Upper lobe of left lung (tissue), 6 donors: Measurements from ENCODE around the gene SEC14L2. TPM values are rescaled to one million over a fixed set of nuclear protein-coding genes. Genes with fewer than 3 reads are reported as not detected.

Source experiments
- ATAC-seq, 2 donors: fragments of 200-7000 bp; cut with Tn5 transposase; one replicate each; pipeline ENCODE4 v1.9.1; 2022; ENCODE audit warnings: mild to moderate bottlenecking in 2 of 2, moderate library complexity in 2 of 2; ENCODE audit not compliant: low FRiP score in 2 of 2
- DNase-seq, 2 donors: peaks; one replicate each; pipeline ENCODE4 v3.0.0-alpha.2; 2019 to 2020
- H3K27ac ChIP-seq, 4 donors: fragments of 200-600 bp; sonication (generic); one replicate each; pipeline ENCODE4 v1.5.1; 2016 to 2019
- H3K27me3 ChIP-seq, 4 donors: fragments of 200-600 bp; sonication (generic); one replicate each; pipeline ENCODE4 v1.5.1; 2017 to 2019
- H3K36me3 ChIP-seq, 4 donors: fragments of 200-600 bp; sonication (generic); one replicate each; pipeline ENCODE4 v1.5.1; 2016 to 2019
- H3K4me1 ChIP-seq, 4 donors: fragments of 200-600 bp; sonication (generic); one replicate each; pipeline ENCODE4 v1.5.1; 2018 to 2019
- H3K4me3 ChIP-seq, 4 donors: fragments of 200-600 bp; sonication (generic); one replicate each; pipeline ENCODE4 v1.5.1; 2017 to 2019; ENCODE audit warnings: mild to moderate bottlenecking in 2 of 4, moderate library complexity in 1 of 4
- H3K9me3 ChIP-seq, 4 donors: fragments of 200-600 bp; sonication (generic); one replicate each; pipeline ENCODE4 v1.5.1; 2018 to 2019
- CTCF ChIP-seq, 6 experiments: fragments of 450-650 bp in 4 of 6; fragments of 200-600 bp in 2 of 6; sonication (generic) in 2 of 6; IDR thresholded peaks; one replicate each; pipeline ENCODE4 v1.5.1; 2016 to 2019; ENCODE audit warnings: antibody characterized with exemption in 6 of 6
- EP300 ChIP-seq, 4 donors: sonication (generic); formaldehyde crosslinking; IDR thresholded peaks; one replicate each; pipeline ENCODE4 v1.5.1; 2017; ENCODE audit warnings: antibody characterized with exemption in 4 of 4, control low read depth in 2 of 4
- POLR2A ChIP-seq, 4 donors: fragments of 450-650 bp; IDR thresholded peaks; one replicate each; pipeline ENCODE4 v1.5.1; 2016 to 2017; ENCODE audit warnings: antibody characterized with exemption in 4 of 4, mild to moderate bottlenecking in 2 of 4
- POLR2AphosphoS5 ChIP-seq, 2 donors: sonication (generic); formaldehyde crosslinking; IDR thresholded peaks; one replicate each; pipeline ENCODE4 v1.5.1; 2017; ENCODE audit warnings: antibody characterized with exemption in 2 of 2
- WGBS, 2 donors: methylation state at CpG; one replicate each; pipeline ENCODE4 v1.1.5; 2017 to 2018; 5-methylcytosine and 5-hydroxymethylcytosine counted together
- small RNA-seq, 4 donors: library from RNA; depleted of rRNA; stranded (forward); fragments of <200 nt; gene quantifications; one replicate each; pipeline ENCODE3, GENCODE V24; 2016
- total RNA-seq, 6 donors: library from RNA; depleted of rRNA in 4 of 6; stranded (reverse); fragments of >200 nt in 4 of 6; gene quantifications; one replicate each; pipeline versions ENCODE4 v1.1.0 to v1.2.1, GENCODE V29; 2016 to 2021
- donor health status: DM: no; HTN: no; CAD: no; lungs with moderate emphysema.
- donor health status: DM: no; HTN: yes; CAD: no; lungs with severe emphysema.

Gene SEC14L2
- total RNA-seq, 6 donors from 2014 or later, result 5.6 to 12.6 (median 8.4) TPM

- DNase-seq, result no peak
- 83 to 86% methylated on average over 2 of the region's 2 CpGs for WGBS, 2 donors
- no peaks in the 10 kb centered on the region for H3K9me3 ChIP-seq
- H3K4me1 ChIP-seq, result peaks cover 0 to 9% (median 7%) of the 10 kb centered on the region in 4 donors
- no peaks in the 10 kb centered on the region for H3K36me3 ChIP-seq
- no peak overlapping the region for H3K4me3 ChIP-seq
- no peak for ATAC-seq
- no peak overlapping the region for H3K27ac ChIP-seq
- no peaks in the 10 kb centered on the region for H3K27me3 ChIP-seq
- TF ChIP-seq CTCF (IDR thresholded peaks at IDR 0.05) (no peak), EP300 (IDR thresholded peaks at IDR 0.05) (no peak), POLR2A (IDR thresholded peaks at IDR 0.05) (no peak), POLR2AphosphoS5 (IDR thresholded peaks at IDR 0.05) (no peak)
Observed at GRCh38 chr22:30470655-30471054, 73.8 kb downstream of the SEC14L2 start.

GRCh38 chr22:30471616-30472318 lies 74.9 kb downstream of the SEC14L2 start, which contains the start of gene SEC14L3:
TSS of gene SEC14L3 (minus strand) at chr22:30472017. CDS start at chr22:30471958, 59 bp downstream.
- 51 to 56% methylated on average over 5 to 11 of the region's 13 CpGs for WGBS, 2 donors

GRCh38 chr22:30472994-30473720 lies 76.3 kb downstream of the SEC14L2 start:
- peaks cover 0 to 9% (median 7%) of the 10 kb centered on the region in 4 donors for H3K4me1 ChIP-seq
- H3K4me3 ChIP-seq, result no peak overlapping the region
- 49 to 56% methylated on average over 4 of the region's 4 CpGs for WGBS, 2 donors
- DNase-seq (peak in 1 of 2 donors; percentile 29), ATAC-seq (peak in 1 of 2 donors; percentile 56)
- no peak overlapping the region for H3K27ac ChIP-seq
- no peaks in the 10 kb centered on the region for H3K27me3 ChIP-seq
- H3K36me3 ChIP-seq, result no peaks in the 10 kb centered on the region
- no peak for TF ChIP-seq POLR2A (IDR thresholded peaks at IDR 0.05)
- no peak for TF ChIP-seq CTCF (IDR thresholded peaks at IDR 0.05)
- TF ChIP-seq EP300 (IDR thresholded peaks at IDR 0.05), result no peak
- TF ChIP-seq POLR2AphosphoS5 (IDR thresholded peaks at IDR 0.05), result no peak
- H3K9me3 ChIP-seq, result no peaks in the 10 kb centered on the region

More at GRCh38 chr22:30471616-30472318, 74.9 kb downstream of the SEC14L2 start, which contains the start of gene SEC14L3:
- Histone ChIP-seq H3K27me3 (no peaks in the 10 kb centered on the region), H3K4me1 (peaks cover 0 to 9% (median 7%) of the 10 kb centered on the region in 4 donors), H3K4me3 (no peak within 1 kb of the TSS), H3K36me3 (no peaks in the 10 kb centered on the region), H3K9me3 (no peaks in the 10 kb centered on the region), H3K27ac (no peak within 1 kb of the TSS)
- no peak for TF ChIP-seq POLR2AphosphoS5 (IDR thresholded peaks at IDR 0.05)
- TF ChIP-seq POLR2A (IDR thresholded peaks at IDR 0.05), result no peak
- no peak for ATAC-seq
- no peak for DNase-seq

- ATAC-seq (no peak), DNase-seq (no peak)
- Histone ChIP-seq H3K27ac (no peak overlapping the region), H3K4me3 (no peak overlapping the region), H3K4me1 (peaks cover 0 to 9% (median 7%) of the 10 kb centered on the region in 4 donors), H3K27me3 (no peaks in the 10 kb centered on the region), H3K36me3 (no peaks in the 10 kb centered on the region), H3K9me3 (no peaks in the 10 kb centered on the region)
- no peak for TF ChIP-seq POLR2AphosphoS5 (IDR thresholded peaks at IDR 0.05)
- TF ChIP-seq CTCF (IDR thresholded peaks at IDR 0.05), result no peak
- no peak for TF ChIP-seq POLR2A (IDR thresholded peaks at IDR 0.05)
- no peak for TF ChIP-seq EP300 (IDR thresholded peaks at IDR 0.05)
- WGBS, 2 donors, result 88 to 93% methylated on average over 4 of the region's 4 CpGs
Observed at GRCh38 chr22:30474121-30474520, 77.3 kb downstream of the SEC14L2 start.

Small RNA genes within 50 kb of the gene (small RNA-seq; reads per million reads assigned to genes)
- gene AC004832.3 (0 reads per million in 4 donors), gene RNU6-564P (0 reads per million in 4 donors)

Other genes starting within 250 kb of the SEC14L2 start
- gene LIF, start 150.3 kb upstream of the SEC14L2 start, total RNA-seq, result 10 to 100 TPM in 1 of 6 donors, 1 to 10 TPM in 4, under 1 TPM in 1; 0.89 to 16.9 (median 3.8) TPM
- 10 to 100 TPM in 1 of 6 donors, 1 to 10 TPM in 4, under 1 TPM in 1; 0.98 to 11.7 (median 5.1) TPM for gene OSM, start 130.2 kb upstream of the SEC14L2 start, total RNA-seq
- gene CASTOR1, start 107.5 kb upstream of the SEC14L2 start, total RNA-seq, result 10 to 100 TPM in 4 of 6 donors, 1 to 10 TPM in 2; 7.0 to 31.5 (median 22.1) TPM
- gene TBC1D10A, start 70.1 kb upstream of the SEC14L2 start, total RNA-seq, result 10 to 100 TPM; 22.6 to 61.0 (median 36.2) TPM
- gene SF3A1, start 40.1 kb upstream of the SEC14L2 start, total RNA-seq, result 100 to 1,000 TPM in 4 of 6 donors, 10 to 100 TPM in 2; 89.1 to 204 (median 138) TPM
- 10 to 100 TPM in 2 of 6 donors, 1 to 10 TPM in 4; 3.3 to 16.8 (median 7.9) TPM for gene CCDC157, start 40.0 kb upstream of the SEC14L2 start, total RNA-seq
- gene RNF215, start 9.6 kb upstream of the SEC14L2 start, total RNA-seq, result 10 to 100 TPM in 5 of 6 donors, 1 to 10 TPM in 1; 9.3 to 30.3 (median 16.5) TPM
- gene MTFP1, start 28.8 kb downstream of the SEC14L2 start, total RNA-seq, result 10 to 100 TPM in 4 of 6 donors, 1 to 10 TPM in 2; 5.8 to 28.4 (median 12.8) TPM
- gene SEC14L3, start 75.0 kb downstream of the SEC14L2 start, total RNA-seq, result 1 to 10 TPM in 3 of 6 donors, under 1 TPM in 2, not detected in 1; 0.43 to 2.3 (median 1.1) TPM
- gene SEC14L4, start 108.7 kb downstream of the SEC14L2 start, total RNA-seq, result 10 to 100 TPM; 11.6 to 41.2 (median 17.7) TPM
- 10 to 100 TPM; 11.4 to 41.3 (median 20.9) TPM for gene SEC14L6, start 149.7 kb downstream of the SEC14L2 start, total RNA-seq
- 1 to 10 TPM; 1.7 to 8.4 (median 3.5) TPM for gene GAL3ST1, start 177.6 kb downstream of the SEC14L2 start, total RNA-seq
- gene PES1, start 194.9 kb downstream of the SEC14L2 start, total RNA-seq, result 10 to 100 TPM; 27.2 to 66.9 (median 56.9) TPM
- gene TCN2, start 210.2 kb downstream of the SEC14L2 start, total RNA-seq, result 10 to 100 TPM; 40.2 to 87.1 (median 60.7) TPM
- 10 to 100 TPM in 2 of 6 donors, 1 to 10 TPM in 4; 1.3 to 14.7 (median 5.8) TPM for gene SLC35E4, start 238.8 kb downstream of the SEC14L2 start, total RNA-seq